Left ventricle myocardium inferior (tissue), 1 donor: ENCODE data around the gene F2RL3. TPM values are rescaled to one million over a fixed set of nuclear protein-coding genes. Genes with fewer than 3 reads are reported as not detected.

Experiments
- DNase-seq: peaks from one replicate; pipeline ENCODE4 v3.0.0-alpha.2; 2020
- H3K27ac ChIP-seq: fragments of 200-600 bp; replicated peaks from 2 replicates; pipeline ENCODE4 v1.8.0; 2021
- H3K27me3 ChIP-seq: fragments of 200-600 bp; 2 replicates; pipeline ENCODE4 v1.8.0; 2021; ENCODE audit warnings: low read depth
- H3K36me3 ChIP-seq: fragments of 200-600 bp; 2 replicates; pipeline ENCODE4 v1.8.0; 2021
- H3K4me1 ChIP-seq: fragments of 200-600 bp; 2 replicates; pipeline ENCODE4 v1.8.0; 2021
- H3K4me3 ChIP-seq: fragments of 200-600 bp; 2 replicates; pipeline ENCODE4 v1.8.0; 2021; ENCODE audit warnings: mild to moderate bottlenecking, moderate library complexity
- H3K9me3 ChIP-seq: fragments of 200-600 bp; replicated peaks from 2 replicates; pipeline ENCODE4 v1.8.0; 2021
- CTCF ChIP-seq: fragments of 200-600 bp; IDR thresholded peaks from 2 replicates; pipeline ENCODE4 v1.8.0; 2021; ENCODE audit warnings: antibody characterized with exemption, mild to moderate bottlenecking, borderline replicate concordance
- intact Hi-C: fragments of 100-400 bp; cut with micrococcal nuclease; formaldehyde crosslinking; loops from one replicate; pipeline ENCODE4 v1.11.0; 2022
- total RNA-seq: library from RNA; stranded (reverse); fragmentation: NEBNext Ultra II Directional; extraction: Animal tissue kit (Norgen Biotek cat#: 25700); gene quantifications from one replicate; pipeline ENCODE4 v1.2.1, GENCODE V29; 2021
- donor health status: DM: no; HTN: yes; CAD: no; lungs with severe emphysema.

F2RL3 gene
- total RNA-seq, 1 donor from 2014 or later, result 1.1 TPM

GRCh38 chr19:16899566-16900075 lies 10.8 kb downstream of the F2RL3 start:
- Histone ChIP-seq H3K9me3 (no peaks in the 10 kb centered on the region), H3K27ac (no peak overlapping the region), H3K4me3 (no peak overlapping the region), H3K4me1 (peaks cover 22% of the 10 kb centered on the region), H3K36me3 (no peaks in the 10 kb centered on the region), H3K27me3 (peaks cover 6% of the 10 kb centered on the region)
- DNase-seq, result no peak
- intact Hi-C loops, result no loop called here
- peak; percentile 60 for TF ChIP-seq CTCF

- H3K9me3 ChIP-seq, result no peaks in the 10 kb centered on the region
- no peaks in the 10 kb centered on the region for H3K36me3 ChIP-seq
- H3K4me3 ChIP-seq, result no peak overlapping the region
- no peak for TF ChIP-seq CTCF
- H3K27ac ChIP-seq, result no peak overlapping the region
- peaks cover 9% of the 10 kb centered on the region for H3K4me1 ChIP-seq
- intact Hi-C loops, result no loop called here
- H3K27me3 ChIP-seq, result no peaks in the 10 kb centered on the region
- no peak for DNase-seq
Measured at GRCh38 chr19:16901491-16902175, 12.8 kb downstream of the F2RL3 start.

GRCh38 chr19:16902545-16902944 lies 13.7 kb downstream of the F2RL3 start:
- H3K9me3 ChIP-seq, result no peaks in the 10 kb centered on the region
- H3K4me3 ChIP-seq, result no peak overlapping the region
- no peak overlapping the region for H3K27ac ChIP-seq
- TF ChIP-seq CTCF, result no peak
- H3K27me3 ChIP-seq, result no peaks in the 10 kb centered on the region
- H3K4me1 ChIP-seq, result peaks cover 4% of the 10 kb centered on the region
- no peaks in the 10 kb centered on the region for H3K36me3 ChIP-seq
- intact Hi-C loops, result no loop called here
- no peak for DNase-seq

GRCh38 chr19:16903347-16903746 lies 14.5 kb downstream of the F2RL3 start:
- H3K36me3 ChIP-seq, result no peaks in the 10 kb centered on the region
- no peak overlapping the region for H3K27ac ChIP-seq
- H3K4me1 ChIP-seq, result no peaks in the 10 kb centered on the region
- TF ChIP-seq CTCF, result no peak
- no peaks in the 10 kb centered on the region for H3K27me3 ChIP-seq
- no peak for DNase-seq
- intact Hi-C loops, result no loop called here
- H3K9me3 ChIP-seq, result no peaks in the 10 kb centered on the region
- H3K4me3 ChIP-seq, result no peak overlapping the region

- H3K9me3 ChIP-seq, result no peaks in the 10 kb centered on the region
- DNase-seq, result no peak
- intact Hi-C loops, result no loop called here
Measured at GRCh38 chr19:16904599-16904998, 15.8 kb downstream of the F2RL3 start.

More at GRCh38 chr19:16904599-16904998, 15.8 kb downstream of the F2RL3 start:
- no peak for TF ChIP-seq CTCF
- H3K4me3 ChIP-seq, result no peak overlapping the region
- no peaks in the 10 kb centered on the region for H3K36me3 ChIP-seq
- no peak overlapping the region for H3K27ac ChIP-seq
- no peaks in the 10 kb centered on the region for H3K4me1 ChIP-seq
- H3K27me3 ChIP-seq, result no peaks in the 10 kb centered on the region
